PC-9 (cell line): ENCODE measurements around the gene FRMD6.
"Not testable (repeated sequence)": the region's sequence is repeated elsewhere in the genome, so short reads cannot be mapped to it uniquely, and the experiment has no call there.

Experiments
- EZH2 ChIP-seq: fragments of 200-600 bp; sonication (generic); IDR thresholded peaks from 2 replicates; pipeline ENCODE4 v1.8.0; 2017; ENCODE audit warnings: antibody characterized with exemption, low read depth
- TF ChIP-seq, protein P1 (sequence below): fragments of 200-600 bp; sonication (generic); conservative IDR thresholded peaks from 2 replicates; pipeline ENCODE4 v1.6.1; 2017; ENCODE audit warnings: mixed run types, antibody characterized with exemption, mild to moderate bottlenecking, moderate library complexity

DNA sequence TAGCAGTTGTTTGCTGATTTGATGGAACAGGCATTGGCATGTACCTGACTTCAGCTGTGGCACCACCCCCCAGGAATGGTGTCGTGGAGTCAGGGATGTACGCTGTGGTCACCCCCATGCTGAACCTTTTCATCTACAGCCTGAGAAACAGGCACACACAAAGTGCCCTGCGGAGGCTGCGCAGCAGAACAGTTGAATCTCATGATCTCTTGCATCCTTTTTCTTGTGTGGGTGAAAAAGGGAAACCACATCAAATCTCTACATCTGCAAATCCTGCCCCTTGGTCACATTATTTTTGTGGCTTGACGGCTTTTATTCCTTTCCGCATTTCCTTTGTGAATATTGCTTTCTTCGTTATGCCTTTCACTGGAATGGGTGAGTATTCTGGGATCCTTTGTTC lies 106.0 kb downstream of the FRMD6 start:
- TF ChIP-seq, protein P1, sequence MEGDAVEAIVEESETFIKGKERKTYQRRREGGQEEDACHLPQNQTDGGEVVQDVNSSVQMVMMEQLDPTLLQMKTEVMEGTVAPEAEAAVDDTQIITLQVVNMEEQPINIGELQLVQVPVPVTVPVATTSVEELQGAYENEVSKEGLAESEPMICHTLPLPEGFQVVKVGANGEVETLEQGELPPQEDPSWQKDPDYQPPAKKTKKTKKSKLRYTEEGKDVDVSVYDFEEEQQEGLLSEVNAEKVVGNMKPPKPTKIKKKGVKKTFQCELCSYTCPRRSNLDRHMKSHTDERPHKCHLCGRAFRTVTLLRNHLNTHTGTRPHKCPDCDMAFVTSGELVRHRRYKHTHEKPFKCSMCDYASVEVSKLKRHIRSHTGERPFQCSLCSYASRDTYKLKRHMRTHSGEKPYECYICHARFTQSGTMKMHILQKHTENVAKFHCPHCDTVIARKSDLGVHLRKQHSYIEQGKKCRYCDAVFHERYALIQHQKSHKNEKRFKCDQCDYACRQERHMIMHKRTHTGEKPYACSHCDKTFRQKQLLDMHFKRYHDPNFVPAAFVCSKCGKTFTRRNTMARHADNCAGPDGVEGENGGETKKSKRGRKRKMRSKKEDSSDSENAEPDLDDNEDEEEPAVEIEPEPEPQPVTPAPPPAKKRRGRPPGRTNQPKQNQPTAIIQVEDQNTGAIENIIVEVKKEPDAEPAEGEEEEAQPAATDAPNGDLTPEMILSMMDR: not testable (repeated sequence)
- not testable (repeated sequence) for TF ChIP-seq EZH2
